HEK293 (cell line): Measurements from ENCODE around the gene CNOT9.
A peak's percentile ranks its signal among the peaks of the same experiment; 100 is the strongest.

ENCODE experiments used
- CTCF ChIP-seq: fragments of 450-650 bp; formaldehyde crosslinking; IDR thresholded peaks from 2 replicates; pipeline ENCODE4 v1.5.1; 2016; ENCODE audit warnings: missing biosample characterization, missing genetic modification characterization
- INSM2 ChIP-seq: fragments of 450-650 bp; formaldehyde crosslinking; IDR thresholded peaks from 2 replicates; pipeline ENCODE4 v1.5.1; 2016; ENCODE audit warnings: missing biosample characterization, missing genetic modification characterization
- KLF10 ChIP-seq: fragments of 450-650 bp; IDR thresholded peaks from 2 replicates; pipeline ENCODE4 v1.5.1; 2018; ENCODE audit warnings: missing biosample characterization, mild to moderate bottlenecking, missing genetic modification characterization
- PRDM6 ChIP-seq: fragments of 450-650 bp; formaldehyde crosslinking; IDR thresholded peaks from 2 replicates; pipeline ENCODE4 v1.5.1; 2017; ENCODE audit warnings: missing biosample characterization, missing genetic modification characterization
- REST ChIP-seq: fragments of 450-650 bp; formaldehyde crosslinking; IDR thresholded peaks from 2 replicates; pipeline ENCODE4 v1.5.1; 2016; ENCODE audit warnings: missing biosample characterization, missing genetic modification characterization
- YY1 ChIP-seq: fragments of 450-650 bp; formaldehyde crosslinking; IDR thresholded peaks from 2 replicates; pipeline ENCODE4 v1.5.1; 2018; ENCODE audit warnings: missing biosample characterization, missing genetic modification characterization
- ZNF138 ChIP-seq: fragments of 450-650 bp; formaldehyde crosslinking; IDR thresholded peaks from 2 replicates; pipeline ENCODE4 v1.5.1; 2016; ENCODE audit warnings: missing biosample characterization, missing genetic modification characterization, borderline replicate concordance
- ZNF2 ChIP-seq: fragments of 450-650 bp; formaldehyde crosslinking; IDR thresholded peaks from 2 replicates; pipeline ENCODE4 v1.5.1; 2016; ENCODE audit warnings: missing biosample characterization, missing genetic modification characterization
- ZNF501 ChIP-seq: fragments of 450-650 bp; formaldehyde crosslinking; IDR thresholded peaks from 2 replicates; pipeline ENCODE4 v1.5.1; 2016; ENCODE audit warnings: missing biosample characterization, missing genetic modification characterization
- ZNF596 ChIP-seq: fragments of 450-650 bp; IDR thresholded peaks from 2 replicates; pipeline ENCODE4 v1.5.0; 2018; ENCODE audit warnings: missing biosample characterization, mild to moderate bottlenecking, missing genetic modification characterization, moderate library complexity
- ZNF701 ChIP-seq: fragments of 450-650 bp; formaldehyde crosslinking; IDR thresholded peaks from 2 replicates; pipeline ENCODE4 v1.5.1; 2016; ENCODE audit warnings: missing biosample characterization, missing genetic modification characterization

GRCh38 chr2:218582076-218582475 lies 13.4 kb downstream of the CNOT9 start:
- TF ChIP-seq ZNF701 (tag by site-specific recombination) = no peak
- no peak for TF ChIP-seq INSM2 (tag by site-specific recombination)
- no peak for TF ChIP-seq ZNF596
- no peak for TF ChIP-seq CTCF (tag by site-specific recombination)
- TF ChIP-seq YY1 (tag by site-specific recombination) = no peak
- TF ChIP-seq ZNF501 (tag by site-specific recombination) = no peak
- TF ChIP-seq REST = no peak
- no peak for TF ChIP-seq ZNF138
- no peak for TF ChIP-seq ZNF2 (tag by site-specific recombination)
- TF ChIP-seq KLF10 = no peak
- TF ChIP-seq PRDM6 = 0 out of 2 replicates have a peak, but pooled peaks have one; percentile 12
